D721Med (cell line): ENCODE results near the gene SLC30A5.
"Not testable (repeated sequence)": the region's sequence is repeated elsewhere in the genome, so short reads cannot be mapped to it uniquely, and the experiment has no call there.

Source experiments
- DNase-seq: peaks from one replicate; pipeline ENCODE4 v3.0.0; 2011; ENCODE audit warnings: low spot score; ENCODE audit not compliant: insufficient read length
- FAIRE-seq: peaks from 2 replicates; lab custom pipeline; 2011; peaks lifted over from hg19 to GRCh38; lab: Jason Lieb, UNC
- CTCF ChIP-seq: IDR thresholded peaks from 2 replicates; pipeline ENCODE4 v1.5.1; 2012; ENCODE audit warnings: mild to moderate bottlenecking, control low read depth; ENCODE audit not compliant: insufficient read depth; ENCODE audit errors: missing control alignments

Gene SLC30A5

GRCh38 chr5:69103521-69103920 is 9.7 kb downstream of the SLC30A5 start:
- no peak for TF ChIP-seq CTCF
- DNase-seq, result no peak
- peak; percentile 16 for FAIRE-seq

GRCh38 chr5:69105996-69106906 is 12.4 kb downstream of the SLC30A5 start:
- TF ChIP-seq CTCF, result no peak
- no peak for FAIRE-seq
- DNase-seq, result no peak

DNA sequence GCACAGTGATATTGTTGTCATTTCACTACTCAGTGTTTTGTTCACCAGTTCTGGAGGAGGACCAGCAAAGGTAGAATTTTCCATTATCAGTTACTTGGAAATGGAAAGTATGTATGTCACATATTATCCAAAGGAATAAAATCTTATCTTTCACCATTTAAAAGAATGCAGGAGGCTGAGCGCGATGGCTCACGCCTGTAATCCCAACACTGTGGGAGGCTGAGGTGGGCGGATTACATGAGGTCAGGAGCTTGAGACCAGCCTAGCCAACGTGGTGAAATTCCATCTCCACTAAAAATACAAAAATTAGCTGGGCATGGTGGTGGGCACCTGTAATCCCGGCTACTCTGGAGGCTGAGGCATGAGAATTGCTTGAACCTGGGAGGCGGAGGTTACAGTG is 14.6 kb downstream of the SLC30A5 start:
- FAIRE-seq, DNase-seq: not testable (repeated sequence)

DNA sequence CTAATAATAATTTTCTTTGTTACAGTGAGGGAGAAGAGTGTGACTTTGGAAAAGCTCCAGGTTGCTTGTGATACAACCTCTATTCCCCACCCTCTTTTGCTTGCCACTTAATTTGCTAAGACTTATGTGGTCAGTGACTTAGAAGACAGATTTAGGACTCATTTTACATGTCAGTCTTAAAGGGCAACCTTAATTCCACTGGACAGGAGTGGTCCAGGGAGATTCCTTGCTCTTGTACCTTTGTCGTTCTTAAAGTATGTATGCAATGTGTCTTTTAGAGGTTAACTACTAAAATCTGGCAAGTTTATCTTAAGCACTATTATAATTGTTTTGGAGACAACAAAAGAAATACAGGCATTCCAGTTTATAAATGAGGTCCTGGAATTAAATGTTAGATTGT is 20.0 kb downstream of the SLC30A5 start:
- FAIRE-seq (no peak), DNase-seq (no peak)
- no peak for TF ChIP-seq CTCF

DNA sequence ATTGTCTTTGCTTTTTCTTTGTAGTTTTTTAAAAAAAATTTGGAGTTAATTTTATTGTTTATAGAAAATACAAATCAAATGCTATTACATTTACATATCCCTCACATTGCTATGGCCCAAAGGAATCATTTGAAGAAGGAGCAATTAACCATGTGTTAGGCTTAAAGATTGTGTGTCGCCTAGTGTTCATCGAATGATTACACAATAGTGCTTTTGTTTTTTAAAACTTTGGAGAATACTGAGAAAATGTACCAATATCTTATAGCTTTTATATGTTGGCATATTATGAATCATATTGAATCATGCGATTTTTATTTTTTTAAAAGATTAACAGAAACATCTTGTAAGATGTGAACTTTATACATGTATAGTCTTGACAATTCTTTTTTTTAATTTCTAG is 21.7 kb downstream of the SLC30A5 start:
- no peak for DNase-seq
- no peak for FAIRE-seq

GRCh38 chr5:69129413-69129812 is 35.6 kb downstream of the SLC30A5 start:
- DNase-seq, result no peak
- TF ChIP-seq CTCF, result no peak
- no peak for FAIRE-seq

More for the DNA sequence above, 21.7 kb downstream of the SLC30A5 start:
- no peak for TF ChIP-seq CTCF

GRCh38 chr5:69130241-69130640 is 36.4 kb downstream of the SLC30A5 start:
- no peak for TF ChIP-seq CTCF
- FAIRE-seq, result no peak

More at GRCh38 chr5:69130241-69130640, 36.4 kb downstream of the SLC30A5 start:
- DNase-seq, result no peak
